Posterior cingulate gyrus (tissue), 11 donors: ENCODE measurements around the gene MILR1.
"Not testable (repeated sequence)": the region's sequence is repeated elsewhere in the genome, so short reads cannot be mapped to it uniquely, and the experiment has no call there.

Experiments used
- DNase-seq, 10 donors: peaks; one replicate each; pipeline versions ENCODE4 v3.0.0 to v3.0.0-alpha.2; 2020 to 2021; ENCODE audit warnings: mixed read lengths in 3 of 10
- intact Hi-C: fragments of 100-400 bp; cut with DNase I; formaldehyde crosslinking; loops from one replicate; pipeline ENCODE4 v1.15.1; 2023

MILR1 gene

GRCh38 chr17:64448665-64449512 lies at the start of gene MILR1:
Gene MILR1, plus strand, starts transcription at chr17:64449115. Its CDS starts 54 bp downstream, at chr17:64449169.
- intact Hi-C loops = no loop called here
- DNase-seq = no peak

DNA sequence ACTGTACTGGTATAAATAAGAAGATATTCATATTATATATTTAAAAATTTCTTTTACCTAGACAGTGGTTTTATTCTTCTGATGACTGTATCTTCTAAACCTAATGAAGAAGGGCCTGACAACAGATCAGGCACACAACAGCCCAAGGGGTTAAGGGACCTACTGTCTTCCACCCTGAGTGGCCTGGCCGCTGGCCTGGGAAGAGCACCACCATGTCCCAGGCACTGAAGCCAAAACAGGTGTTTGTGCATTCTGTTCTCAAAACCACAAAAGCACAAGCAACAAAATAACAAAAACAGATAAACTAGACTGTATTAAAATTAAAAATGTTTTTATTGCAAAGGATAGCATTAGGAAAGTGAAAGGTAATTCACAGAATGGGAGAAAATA lies 49.2 kb upstream of the MILR1 start:
- intact Hi-C loops = no loop called here
- DNase-seq = peak in 2 of 10 donors; percentile 1 to 14

- peak in 2 of 10 donors; percentile 35 to 36 for DNase-seq
- intact Hi-C loops = no loop called here
Observed at GRCh38 chr17:64400642-64401041, 48.3 kb upstream of the MILR1 start.

DNA sequence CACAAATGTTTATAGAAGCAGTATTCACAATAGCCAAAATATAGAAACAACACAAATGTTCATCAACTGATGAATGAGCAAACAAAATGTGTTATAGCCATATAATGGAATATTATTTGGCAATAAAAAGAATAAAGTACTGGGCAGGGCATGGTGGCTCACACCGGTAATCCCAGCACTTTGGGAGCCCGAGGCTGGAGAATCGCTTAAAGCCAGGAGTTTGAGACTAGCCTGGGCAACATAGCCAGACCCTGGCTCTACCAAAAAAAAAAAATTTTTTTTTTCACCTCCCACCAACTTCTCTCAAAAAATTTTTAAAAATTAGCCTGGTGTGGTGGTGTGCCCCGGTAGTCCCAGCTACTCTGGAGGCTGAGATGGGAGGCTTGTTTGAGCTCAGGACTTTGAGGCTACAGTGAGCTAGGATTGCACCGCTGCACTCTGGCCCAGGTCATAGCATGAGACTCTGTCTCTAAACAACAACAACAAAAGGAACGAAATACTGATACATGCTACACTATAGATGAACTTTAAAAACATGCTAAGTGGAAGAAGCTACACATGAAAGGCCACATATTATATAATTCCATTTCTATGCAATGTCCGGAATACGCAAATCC lies 47.6 kb upstream of the MILR1 start:
- intact Hi-C loops = no loop called here

GRCh38 chr17:64401941-64402340 lies 47.0 kb upstream of the MILR1 start:
- peak in 2 of 10 donors; percentile 9 to 15 for DNase-seq
- intact Hi-C loops = no loop called here

More for the DNA sequence above, 47.6 kb upstream of the MILR1 start:
- peak in 2 of 10 donors; percentile 15 to 22 for DNase-seq

DNA sequence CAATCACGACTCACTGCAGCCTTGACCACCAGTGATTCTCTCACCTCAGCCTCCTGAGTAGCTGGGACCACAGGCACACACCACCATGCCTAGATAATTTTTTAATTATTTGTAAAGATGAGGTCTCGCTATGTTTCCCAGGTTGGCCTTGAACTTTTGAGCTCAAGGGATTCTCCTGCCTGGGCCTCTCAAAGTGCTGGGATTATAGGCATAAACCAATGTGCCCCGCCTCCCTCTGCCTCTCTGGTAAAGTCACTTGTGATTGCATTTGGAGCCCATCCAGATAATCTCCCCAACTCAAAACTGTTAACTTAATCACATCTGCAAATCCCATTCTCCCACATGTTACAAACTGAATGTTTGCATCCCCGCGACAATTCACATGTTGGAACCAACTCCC lies 46.4 kb upstream of the MILR1 start:
- intact Hi-C loops = no loop called here
- DNase-seq = peak in 1 of 10 donors; percentile 9

GRCh38 chr17:64403881-64404460 lies 44.9 kb upstream of the MILR1 start:
- DNase-seq = no peak
- intact Hi-C loops = no loop called here

DNA sequence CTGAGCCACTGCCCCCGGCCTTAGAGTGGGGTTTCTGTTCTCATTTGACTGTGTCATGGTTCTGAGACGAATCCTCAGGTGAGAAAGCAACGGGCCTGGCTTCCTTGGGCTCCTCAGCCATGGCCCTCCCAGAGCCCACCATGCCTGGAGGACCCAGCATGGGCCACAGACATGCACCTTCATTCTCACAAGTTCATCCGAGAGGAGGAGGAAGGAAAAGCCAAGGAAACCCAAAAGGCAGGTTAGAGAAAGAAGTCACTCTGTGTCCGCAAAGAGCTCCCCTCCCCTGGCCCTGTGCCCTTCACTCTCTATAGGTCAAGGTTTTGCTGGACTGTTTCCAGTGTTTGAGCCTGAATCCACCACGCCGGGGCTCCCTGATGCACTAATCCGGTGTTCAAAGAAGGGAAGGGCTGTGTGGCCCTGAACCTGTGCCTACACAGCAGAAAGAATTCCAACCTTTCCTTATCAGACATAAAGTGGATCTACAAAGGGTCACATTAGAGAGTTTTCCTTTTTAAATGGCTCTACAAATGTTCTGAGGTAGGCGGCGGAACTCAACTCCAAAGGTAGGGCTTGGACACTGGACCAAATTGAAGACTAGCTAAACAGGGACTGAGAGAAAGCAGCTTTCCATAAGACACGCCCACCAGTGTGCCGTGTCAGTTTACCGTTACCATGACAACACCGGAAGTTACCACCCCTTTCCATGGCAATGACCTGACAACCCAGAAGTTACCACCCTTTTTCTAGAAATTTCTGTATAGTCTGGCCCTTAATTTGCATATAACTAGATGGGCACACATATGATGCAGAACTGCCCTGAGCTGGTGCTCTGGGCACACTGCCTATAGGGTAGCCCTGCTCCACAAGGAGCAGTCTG lies 42.4 kb upstream of the MILR1 start:
- intact Hi-C loops = no loop called here
- DNase-seq = peak in 1 of 10 donors; percentile 62

DNA sequence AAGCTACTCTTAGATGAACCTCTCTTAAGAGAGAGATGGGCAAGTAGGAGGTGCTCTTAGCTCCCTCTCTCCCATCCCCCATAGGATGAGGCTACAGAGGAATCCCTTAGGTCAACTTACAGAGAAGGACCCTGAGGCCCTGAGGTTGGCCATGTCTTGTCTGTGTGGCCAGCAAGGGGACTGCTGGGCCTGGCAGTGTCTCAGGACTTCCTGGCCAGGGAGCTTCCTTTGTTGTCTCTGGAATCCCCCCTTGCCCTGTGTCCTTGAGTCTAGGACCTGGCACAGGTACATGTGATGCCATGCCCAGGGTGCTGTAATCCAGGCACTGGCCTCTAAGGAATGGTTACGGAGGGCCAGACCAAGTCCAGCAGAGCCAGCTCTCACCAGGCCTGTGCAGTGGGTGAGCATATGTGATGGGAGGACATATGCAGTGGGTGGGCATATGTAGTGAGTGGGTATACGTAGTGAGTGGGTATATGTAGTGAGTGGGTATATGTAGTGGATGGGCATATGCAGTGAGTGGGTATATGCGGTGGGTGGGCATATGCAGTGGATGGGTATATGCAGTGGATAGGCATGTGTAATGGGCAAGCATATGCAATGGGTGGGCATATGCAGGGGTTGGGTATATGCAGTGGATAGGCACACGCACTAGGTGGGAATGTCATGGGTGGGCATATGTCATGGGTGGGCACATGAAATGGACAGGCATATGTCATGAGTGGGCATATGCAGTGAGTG lies 38.0 kb upstream of the MILR1 start:
- DNase-seq = no peak
- intact Hi-C loops = no loop called here

- DNase-seq = peak; percentile 21 to 92 (median 58)
- intact Hi-C loops = no loop called here
Observed at GRCh38 chr17:64411999-64412771, 36.7 kb upstream of the MILR1 start.

- DNase-seq = no peak
- intact Hi-C loops = no loop called here
Observed at GRCh38 chr17:64412944-64413381, 36.0 kb upstream of the MILR1 start.

- no peak for DNase-seq
- intact Hi-C loops = no loop called here
Observed at GRCh38 chr17:64413513-64413912, 35.4 kb upstream of the MILR1 start.

GRCh38 chr17:64418506-64419339 lies 30.2 kb upstream of the MILR1 start:
- DNase-seq = no peak
- intact Hi-C loops = loop anchor here (1.0 to 2.0 kb wide), 2 partner anchors 98 to 111 kb away; no protein-coding TSS in a partner anchor

DNA sequence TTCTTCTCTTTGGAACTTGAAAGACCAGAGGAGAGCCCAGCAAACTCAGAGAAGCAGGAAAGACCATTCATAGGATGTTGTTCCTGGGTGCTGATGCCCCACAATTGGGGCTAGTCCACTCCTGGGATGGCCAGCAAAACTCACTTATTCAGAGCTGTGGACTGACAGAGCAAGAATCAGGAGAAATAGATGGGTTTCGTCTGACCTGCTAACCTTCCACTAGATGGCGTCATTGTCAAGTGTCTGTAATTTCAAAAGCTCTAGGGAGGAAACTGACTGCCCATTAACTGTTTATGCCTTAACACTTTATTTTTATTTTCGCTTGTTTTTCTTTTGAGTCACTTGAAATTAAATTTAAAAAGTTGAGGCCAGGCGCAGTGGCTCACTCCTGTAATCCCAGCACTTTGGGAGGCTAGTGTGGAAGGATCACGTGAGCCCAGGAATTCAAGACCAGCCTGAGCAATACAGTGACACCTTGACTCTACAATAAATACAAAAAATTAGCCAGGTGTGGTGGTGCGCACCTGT lies 28.7 kb upstream of the MILR1 start:
- DNase-seq = peak in 1 of 10 donors; percentile 24
- intact Hi-C loops = loop anchor here (2.0 to 5.0 kb wide), 2 partner anchors 72 to 229 kb away; no protein-coding TSS in a partner anchor

- intact Hi-C loops = loop anchor here (5.0 kb wide), 1 partner anchor 70 kb away; no protein-coding TSS in a partner anchor
- not testable (repeated sequence) for DNase-seq
Observed at GRCh38 chr17:64422121-64422520, 26.8 kb upstream of the MILR1 start.

GRCh38 chr17:64423881-64424280 lies 25.0 kb upstream of the MILR1 start:
- DNase-seq = no peak
- intact Hi-C loops = loop anchor here (5.0 kb wide), 1 partner anchor 68 kb away; no protein-coding TSS in a partner anchor

DNA sequence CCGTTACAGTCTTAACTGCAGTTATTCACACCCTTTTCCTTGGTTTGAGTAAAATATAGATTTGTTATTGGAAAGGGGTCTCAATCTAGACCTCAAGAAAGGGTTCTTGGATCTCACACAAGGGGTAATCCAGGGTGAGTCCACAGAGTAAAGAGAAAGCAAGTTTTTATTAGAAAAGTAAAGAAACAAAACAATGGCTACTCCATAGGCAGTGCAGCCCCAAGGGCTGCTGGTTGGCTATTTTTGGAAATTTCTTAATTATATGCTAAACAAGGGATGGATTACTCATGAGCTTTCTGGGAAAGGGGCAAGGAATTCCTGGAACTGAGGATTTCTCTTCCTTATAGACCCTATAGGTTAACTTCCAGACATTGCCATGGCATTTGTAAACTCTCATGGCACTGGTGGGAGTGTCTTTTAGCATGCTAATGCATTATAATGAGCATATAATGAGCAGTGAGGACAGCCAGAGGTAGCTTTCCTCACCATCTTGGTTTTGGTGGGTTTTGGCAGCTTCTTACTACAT lies 24.5 kb upstream of the MILR1 start:
- no peak for DNase-seq
- intact Hi-C loops = loop anchor here (5.0 kb wide), 1 partner anchor 68 kb away; no protein-coding TSS in a partner anchor
